GM19467 (cell line): ENCODE results near the gene WNT9B.
"Not testable (repeated sequence)": the region's sequence is repeated elsewhere in the genome, so short reads cannot be mapped to it uniquely, and the experiment has no call there.

Source experiments
- ATAC-seq: cut with Tn5 transposase; IDR thresholded peaks from one replicate; pipeline ENCODE4 v1.9.1; 2021; ENCODE audit warnings: mild to moderate bottlenecking, moderate library complexity; ENCODE audit not compliant: unreplicated experiment

Gene WNT9B

GRCh38 chr17:46821482-46822387, 29.6 kb upstream of the WNT9B start:
- no peak for ATAC-seq

- no peak for ATAC-seq
Observed at GRCh38 chr17:46822388-46822921, 28.9 kb upstream of the WNT9B start.

GRCh38 chr17:46823657-46824056, 27.7 kb upstream of the WNT9B start:
- ATAC-seq, result no peak

GRCh38 chr17:46826116-46826515, 25.3 kb upstream of the WNT9B start:
- ATAC-seq, result no peak

- no peak for ATAC-seq
Observed at GRCh38 chr17:46827274-46827673, 24.1 kb upstream of the WNT9B start.

- no peak for ATAC-seq
Observed at GRCh38 chr17:46831573-46832330, 19.6 kb upstream of the WNT9B start.

- ATAC-seq, result no peak
Observed at GRCh38 chr17:46832331-46832821, 19.0 kb upstream of the WNT9B start.

- no peak for ATAC-seq
Observed at GRCh38 chr17:46832945-46833839, 18.2 kb upstream of the WNT9B start.

- no peak for ATAC-seq
Observed at GRCh38 chr17:46833840-46834208, 17.6 kb upstream of the WNT9B start.

- ATAC-seq, result no peak
Observed at GRCh38 chr17:46834846-46835245, 16.5 kb upstream of the WNT9B start.

GRCh38 chr17:46836500-46836899, 14.9 kb upstream of the WNT9B start:
- no peak for ATAC-seq

GRCh38 chr17:46837521-46837920, 13.9 kb upstream of the WNT9B start:
- ATAC-seq, result no peak

- no peak for ATAC-seq
Observed at GRCh38 chr17:46839211-46839610, 12.2 kb upstream of the WNT9B start.

- not testable (repeated sequence) for ATAC-seq
Observed at GRCh38 chr17:46840596-46840995, 10.8 kb upstream of the WNT9B start.

- no peak for ATAC-seq
Observed at GRCh38 chr17:46841561-46842379, 9.6 kb upstream of the WNT9B start.

- ATAC-seq, result no peak
Observed at GRCh38 chr17:46842835-46843234, 8.5 kb upstream of the WNT9B start.

- ATAC-seq, result no peak
Observed at GRCh38 chr17:46847204-46848191, 3.9 kb upstream of the WNT9B start.

- no peak for ATAC-seq
Observed at GRCh38 chr17:46848534-46848933, 2.8 kb upstream of the WNT9B start.

GRCh38 chr17:46850688-46851028, 725 bp upstream of the WNT9B start:
- ATAC-seq, result no peak
